HEK293T (cell line): ENCODE data around the gene IL4R.

Experiments
- CTCF ChIA-PET: fragments of 350-600 bp; formaldehyde crosslinking; extraction: SDS; loops from one replicate; lab custom pipeline; 2021; ENCODE audit warnings: antibody characterized with exemption, inconsistent platforms; lab: Yijun Ruan, JAX
- POLR2A ChIA-PET: fragments of 350-600 bp; formaldehyde crosslinking; extraction: SDS; loops from one replicate; lab custom pipeline; 2020; ENCODE audit warnings: antibody characterized with exemption, inconsistent platforms; lab: Yijun Ruan, JAX
- DNase-seq: peaks from one replicate; pipeline ENCODE4 v3.0.0; 2012; ENCODE audit warnings: mixed read lengths; ENCODE audit errors: extremely low spot score
- ARNT ChIP-seq: fragments of 450-650 bp; IDR thresholded peaks from 2 replicates; pipeline ENCODE4 v1.6.1; 2017; ENCODE audit warnings: mild to moderate bottlenecking
- BHLHE40 ChIP-seq: fragments of 450-650 bp; IDR thresholded peaks from 2 replicates; pipeline ENCODE4 v1.6.1; 2016; ENCODE audit warnings: mild to moderate bottlenecking, moderate library complexity, borderline replicate concordance
- CTBP1 ChIP-seq: fragments of 450-650 bp; IDR thresholded peaks from 2 replicates; pipeline ENCODE4 v1.6.1; 2016; ENCODE audit warnings: borderline replicate concordance
- ELF4 ChIP-seq: fragments of 450-650 bp; IDR thresholded peaks from 2 replicates; pipeline ENCODE4 v1.6.1; 2017; ENCODE audit warnings: antibody characterized with exemption
- FOXA1 ChIP-seq: fragments of 450-650 bp; IDR thresholded peaks from 2 replicates; pipeline ENCODE4 v1.6.1; 2016; ENCODE audit warnings: mild to moderate bottlenecking
- FOXK2 ChIP-seq: fragments of 450-650 bp; IDR thresholded peaks from 2 replicates; pipeline ENCODE4 v1.6.1; 2016; ENCODE audit warnings: mild to moderate bottlenecking
- FOXM1 ChIP-seq: fragments of 450-650 bp; IDR thresholded peaks from 2 replicates; pipeline ENCODE4 v1.6.1; 2017; ENCODE audit warnings: mild to moderate bottlenecking, borderline replicate concordance
- HDGF ChIP-seq: fragments of 450-650 bp; IDR thresholded peaks from 2 replicates; pipeline ENCODE4 v1.6.1; 2017; ENCODE audit warnings: antibody characterized with exemption, borderline replicate concordance
- L3MBTL2 ChIP-seq: fragments of 450-650 bp; conservative IDR thresholded peaks from 2 replicates; pipeline ENCODE4 v1.6.1; 2016; ENCODE audit warnings: mild to moderate bottlenecking
- LEF1 ChIP-seq: fragments of 450-650 bp; IDR thresholded peaks from 2 replicates; pipeline ENCODE4 v1.6.1; 2017; ENCODE audit warnings: mild to moderate bottlenecking, borderline replicate concordance
- NFRKB ChIP-seq: fragments of 450-650 bp; IDR thresholded peaks from 2 replicates; pipeline ENCODE4 v1.6.1; 2016; ENCODE audit warnings: mild to moderate bottlenecking, moderate library complexity
- PKNOX1 ChIP-seq: fragments of 450-650 bp; IDR thresholded peaks from 2 replicates; pipeline ENCODE4 v1.6.1; 2016
- SP1 ChIP-seq: fragments of 450-650 bp; IDR thresholded peaks from 2 replicates; pipeline ENCODE4 v1.6.1; 2017
- SUZ12 ChIP-seq: fragments of 450-650 bp; IDR thresholded peaks from 2 replicates; pipeline ENCODE4 v1.6.1; 2016; ENCODE audit warnings: mild to moderate bottlenecking
- TARDBP ChIP-seq: fragments of 450-650 bp; IDR thresholded peaks from 2 replicates; pipeline ENCODE4 v1.6.1; 2016
- ZNF384 ChIP-seq: fragments of 450-650 bp; IDR thresholded peaks from 2 replicates; pipeline ENCODE4 v1.6.1; 2016

IL4R gene

GRCh38 chr16:27312580-27313421 is 973 bp upstream of the IL4R start:
- no peak for DNase-seq
- TF ChIP-seq L3MBTL2 (no peak), LEF1 (no peak), BHLHE40 (no peak), TARDBP (no peak), FOXM1 (no peak), PKNOX1 (no peak), SP1 (no peak), ELF4 (no peak), SUZ12 (no peak), HDGF (no peak), FOXA1 (no peak), NFRKB (no peak), ARNT (no peak), CTBP1 (no peak), ZNF384 (no peak)
- ChIA-PET POLR2A (interaction anchor here (0.8 kb wide), 1 partner anchor 44 kb away, joined by 4 read pairs; the partner anchor contains the start of gene NSMCE1), CTCF (interaction anchor here (0.6 kb wide), 1 partner anchor 276 kb away, joined by 4 read pairs; no protein-coding TSS in a partner anchor)

GRCh38 chr16:27314161-27314723 is 468 bp downstream of the IL4R start:
- peak; percentile 29 for DNase-seq
- POLR2A ChIA-PET, result no interaction called here
- CTCF ChIA-PET, result no interaction called here
- TF ChIP-seq NFRKB (no peak), TARDBP (no peak), L3MBTL2 (peak; percentile 37; the same call in 1 of the 2 replicates), ELF4 (no peak)

GRCh38 chr16:27314986-27315332 is 1.2 kb downstream of the IL4R start:
- TF ChIP-seq CTBP1, result no peak
- no peak for TF ChIP-seq TARDBP
- TF ChIP-seq SP1, result no peak
- no peak for TF ChIP-seq HDGF
- TF ChIP-seq FOXA1, result no peak
- no peak for TF ChIP-seq L3MBTL2
- no peak for TF ChIP-seq LEF1
- TF ChIP-seq FOXK2, result no peak
- no peak for TF ChIP-seq ELF4
- TF ChIP-seq PKNOX1, result no peak
- TF ChIP-seq ZNF384, result no peak
- TF ChIP-seq FOXM1, result no peak
- TF ChIP-seq NFRKB, result no peak
- no peak for TF ChIP-seq SUZ12
- CTCF ChIA-PET, result no interaction called here

GRCh38 chr16:27315333-27316037 is 1.7 kb downstream of the IL4R start:
- DNase-seq, result no peak
- no peak for TF ChIP-seq ZNF384
- no peak for TF ChIP-seq FOXM1
- TF ChIP-seq ARNT, result no peak
- TF ChIP-seq BHLHE40, result no peak
- no peak for TF ChIP-seq NFRKB
- TF ChIP-seq HDGF, result no peak
- TF ChIP-seq FOXA1, result no peak
- TF ChIP-seq LEF1, result no peak
- no peak for TF ChIP-seq TARDBP
- no peak for TF ChIP-seq SUZ12
- no peak for TF ChIP-seq CTBP1
- TF ChIP-seq FOXK2, result no peak
- CTCF ChIA-PET, result no interaction called here
- POLR2A ChIA-PET, result no interaction called here

More at GRCh38 chr16:27314986-27315332, 1.2 kb downstream of the IL4R start:
- DNase-seq, result no peak
- POLR2A ChIA-PET, result no interaction called here

GRCh38 chr16:27316038-27316680 is 2.4 kb downstream of the IL4R start:
- ChIA-PET CTCF (interaction anchor here (0.6 kb wide), 1 partner anchor 52 kb away, joined by 3 read pairs; no protein-coding TSS in a partner anchor), POLR2A (no interaction called here)
- DNase-seq, result no peak
- no peak for TF ChIP-seq FOXM1
- TF ChIP-seq SUZ12, result no peak
- no peak for TF ChIP-seq L3MBTL2
- no peak for TF ChIP-seq PKNOX1

GRCh38 chr16:27317320-27317719 is 3.5 kb downstream of the IL4R start:
- ChIA-PET CTCF (no interaction called here), POLR2A (no interaction called here)
- no peak for TF ChIP-seq LEF1
- no peak for TF ChIP-seq NFRKB
- TF ChIP-seq TARDBP, result no peak
- no peak for TF ChIP-seq HDGF
- TF ChIP-seq ARNT, result no peak
- no peak for TF ChIP-seq SP1
- no peak for TF ChIP-seq PKNOX1
- TF ChIP-seq L3MBTL2, result no peak
- TF ChIP-seq ELF4, result no peak
- no peak for TF ChIP-seq FOXA1
- TF ChIP-seq BHLHE40, result no peak
- TF ChIP-seq CTBP1, result no peak
- no peak for TF ChIP-seq ZNF384
- no peak for TF ChIP-seq FOXM1
- no peak for TF ChIP-seq FOXK2
- TF ChIP-seq SUZ12, result no peak
- no peak for DNase-seq
